NCI-H2227 (cell line): ENCODE results near the gene KRT80.

Experiments used
- DNase-seq: peaks from one replicate; lab custom pipeline; 2025; ENCODE audit not compliant: unreplicated experiment; lab: John Stamatoyannopoulos, UW

The KRT80 gene

DNA sequence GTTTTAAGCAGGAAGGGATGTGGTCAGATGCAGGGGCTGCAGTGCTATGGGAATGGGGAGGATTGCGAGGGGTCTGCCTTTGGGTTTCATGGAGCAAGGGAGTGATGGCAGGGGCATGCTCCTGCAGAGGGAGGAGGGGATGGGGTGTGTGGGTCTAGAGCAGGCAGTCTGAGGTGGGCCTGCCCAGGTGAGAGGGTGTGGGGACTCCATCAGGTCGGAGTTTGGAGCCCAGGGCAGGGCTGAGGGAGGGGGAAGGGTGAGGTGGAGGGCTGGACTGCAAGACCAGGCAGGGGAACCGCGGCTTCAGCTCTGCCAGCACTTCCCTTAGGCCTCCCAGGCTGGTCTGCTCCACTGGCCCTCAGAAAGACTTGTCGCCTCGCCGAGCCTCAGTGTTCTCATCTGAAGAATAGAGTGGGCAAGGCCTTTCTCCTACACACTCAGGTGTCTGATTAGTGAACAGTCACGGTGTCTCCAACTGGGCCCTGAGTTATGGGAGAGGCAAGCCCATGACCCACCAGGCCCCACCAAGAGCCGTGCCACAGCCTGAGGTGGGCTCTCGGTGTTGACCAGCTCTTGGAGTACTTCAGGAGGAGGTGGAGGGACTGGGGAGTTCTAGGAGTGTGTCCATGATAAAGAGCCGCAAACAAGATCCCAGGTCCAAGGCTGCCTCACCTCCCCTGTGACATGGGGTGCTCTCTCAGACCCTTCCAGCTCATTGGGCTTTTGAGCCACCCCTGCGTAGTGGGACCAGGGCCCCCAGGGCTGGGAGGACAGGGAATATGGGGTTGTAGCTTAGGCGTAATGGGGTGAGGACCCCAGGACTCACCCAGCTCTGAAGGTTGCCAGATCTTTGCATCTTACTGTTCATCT, 20.1 kb upstream of the KRT80 start:
- DNase-seq: no peak

DNA sequence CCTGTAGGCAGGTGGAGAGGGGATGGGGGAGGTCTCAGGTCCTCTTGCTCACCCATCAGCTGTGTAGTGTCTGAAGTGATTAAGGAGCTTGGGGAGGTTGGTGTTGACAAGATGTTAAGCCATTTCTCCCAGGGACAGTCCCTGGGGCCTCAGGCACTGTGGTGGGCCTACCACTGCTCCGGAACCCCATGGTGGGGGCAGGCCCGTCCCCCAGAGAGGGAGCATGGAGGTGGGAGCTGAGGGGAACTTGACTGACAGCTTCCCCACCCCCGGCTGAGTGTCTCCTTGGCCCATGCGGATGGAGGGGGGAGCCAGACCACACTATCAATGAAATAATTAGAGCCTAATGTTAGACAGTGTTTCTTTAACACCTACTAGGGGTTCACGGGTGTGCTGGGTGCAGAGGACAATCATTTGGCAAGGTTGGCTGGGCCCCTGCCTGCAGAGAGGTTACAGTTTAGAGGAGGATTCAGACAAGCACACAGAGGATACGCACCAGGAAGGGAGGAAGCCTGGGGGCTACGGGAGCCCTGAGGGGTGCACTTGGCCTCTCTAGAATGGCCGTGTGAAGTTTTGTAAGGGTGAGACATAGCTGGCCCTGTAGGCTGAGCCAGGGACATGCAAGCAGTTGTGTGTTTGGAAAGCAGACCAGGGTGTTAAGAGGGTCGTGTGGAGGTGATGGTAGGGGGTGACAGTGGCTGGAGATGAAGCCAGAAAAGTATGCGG, 19.3 kb upstream of the KRT80 start:
- DNase-seq: no peak

DNA sequence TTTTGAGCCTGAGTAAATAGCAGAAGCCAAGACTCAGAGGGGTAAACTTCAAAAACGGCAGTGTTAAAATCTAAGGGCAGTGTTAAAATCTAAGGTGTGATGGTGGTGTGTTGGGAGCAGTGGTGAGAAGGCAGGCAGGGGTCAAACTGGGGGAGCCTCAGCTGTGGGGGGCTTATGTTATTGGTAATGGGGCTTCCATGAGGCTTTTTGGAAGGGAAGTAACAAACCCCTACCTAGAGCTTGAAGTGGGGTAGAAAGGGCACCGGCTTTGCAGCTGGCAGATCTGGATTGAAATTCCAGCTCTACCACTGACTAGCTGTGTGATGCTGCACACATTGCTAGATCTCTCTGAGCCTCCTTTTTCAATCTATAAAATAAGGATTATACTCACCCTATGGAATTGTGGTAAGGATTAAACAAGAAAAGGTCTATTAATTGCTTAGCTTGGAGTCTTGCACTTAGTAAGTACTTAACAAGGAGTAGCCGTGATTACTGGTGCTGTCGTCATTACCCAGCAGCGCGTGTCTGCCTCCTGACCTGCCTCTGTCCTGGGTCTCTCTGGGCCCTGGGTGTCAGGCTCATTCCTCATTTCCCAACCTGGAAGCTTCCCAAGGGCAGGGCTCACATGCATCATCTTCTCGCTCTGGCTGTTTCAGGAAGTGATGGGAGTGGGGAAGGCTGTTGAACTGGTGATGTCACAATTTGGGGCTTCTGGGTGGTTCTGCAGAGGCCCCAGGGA, 18.5 kb upstream of the KRT80 start:
- no peak for DNase-seq

DNA sequence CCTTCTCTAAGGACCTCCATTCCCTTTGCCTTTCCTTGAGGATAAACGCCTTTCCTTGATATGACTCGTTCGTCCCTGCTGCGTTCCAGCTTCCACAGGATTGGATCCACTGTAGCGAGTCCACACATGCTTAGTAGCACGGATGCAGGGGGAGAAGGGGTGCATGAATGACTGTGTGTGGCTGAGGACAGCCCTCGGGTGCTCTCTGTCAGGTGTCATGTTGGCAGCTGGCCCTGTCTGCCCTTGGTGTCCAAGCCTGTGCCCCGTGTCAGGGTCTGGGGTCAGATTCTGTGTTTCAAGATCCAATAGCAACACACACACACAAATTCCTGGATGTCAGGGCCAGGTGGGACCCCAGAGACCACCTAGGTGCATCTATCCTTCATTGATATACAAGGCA, 17.5 kb upstream of the KRT80 start:
- no peak for DNase-seq

DNA sequence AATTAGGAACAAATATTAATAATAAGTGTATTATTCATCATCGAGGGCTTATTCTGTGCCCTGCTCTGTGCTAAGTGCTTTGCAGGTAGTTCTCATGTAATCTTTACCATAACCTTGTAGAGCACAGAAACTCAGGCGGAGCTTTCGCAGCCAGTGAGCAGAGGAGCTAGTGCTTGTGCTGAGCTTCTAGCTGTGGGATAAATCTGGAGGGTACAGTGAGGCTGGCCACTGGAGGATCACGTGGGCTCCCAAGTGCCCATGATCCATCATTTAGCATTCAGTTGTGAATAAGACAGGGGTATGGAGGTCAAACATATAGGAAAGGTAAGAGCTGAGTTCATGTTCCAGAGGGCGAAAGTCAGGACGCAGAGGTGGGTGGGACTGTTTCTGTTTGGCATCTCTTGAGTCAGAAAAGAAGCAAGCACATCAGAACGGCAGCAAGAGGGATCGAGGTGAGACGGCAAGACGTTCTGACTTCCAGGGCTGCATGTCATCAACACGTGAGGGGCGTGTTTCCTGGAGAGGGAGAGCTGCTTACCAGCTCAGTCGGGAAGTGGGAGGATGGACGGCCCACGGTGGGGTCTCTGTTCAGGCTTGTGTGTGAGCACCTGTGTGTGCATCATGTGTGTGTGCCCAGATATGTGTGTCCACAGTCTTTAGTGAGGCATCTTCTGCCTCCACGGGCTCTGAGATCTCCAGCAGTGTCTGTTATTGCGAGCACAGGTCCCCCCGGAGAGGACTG, 16.8 kb upstream of the KRT80 start:
- no peak for DNase-seq

DNA sequence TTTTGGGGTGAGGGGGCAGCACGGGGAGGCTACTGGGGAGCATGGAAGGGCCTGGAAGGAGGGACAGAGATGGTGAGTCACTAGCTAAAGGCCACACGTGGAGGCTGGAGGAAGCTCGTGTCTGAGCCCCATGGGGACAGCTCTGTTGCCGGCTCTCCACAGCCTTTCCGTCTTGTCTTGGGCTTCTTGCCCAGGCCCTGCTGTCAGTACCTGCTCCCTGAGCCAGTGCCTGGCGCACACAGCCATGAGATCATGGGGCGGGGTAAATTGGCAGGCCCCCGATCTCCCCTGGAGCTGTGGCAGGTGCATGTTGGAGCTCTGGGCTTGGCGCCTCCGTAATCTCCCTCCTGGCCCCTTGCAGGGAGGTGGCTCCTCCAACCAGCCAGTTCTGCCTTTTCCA, 16.1 kb upstream of the KRT80 start:
- DNase-seq: no peak

DNA sequence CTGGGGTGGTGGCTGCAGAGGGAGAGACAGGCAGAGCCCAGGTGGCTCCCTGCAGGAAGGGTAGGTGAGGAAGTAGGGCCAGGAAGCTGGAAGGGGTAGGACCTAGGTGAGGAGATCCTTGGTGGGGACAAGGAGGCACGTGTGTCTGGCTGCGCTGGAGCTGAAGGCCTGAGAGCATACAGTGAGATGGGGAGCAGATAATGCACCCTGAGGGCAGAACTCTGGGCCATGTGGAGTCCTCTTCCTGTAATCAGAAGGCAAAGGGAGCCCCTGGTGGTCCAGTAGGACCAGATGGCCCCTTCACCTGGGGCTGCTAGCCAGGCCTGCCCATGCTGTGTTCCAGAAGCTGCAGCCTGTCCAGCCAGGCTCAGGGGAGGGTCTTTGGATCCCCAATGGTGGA, 15.3 kb upstream of the KRT80 start:
- DNase-seq: no peak

DNA sequence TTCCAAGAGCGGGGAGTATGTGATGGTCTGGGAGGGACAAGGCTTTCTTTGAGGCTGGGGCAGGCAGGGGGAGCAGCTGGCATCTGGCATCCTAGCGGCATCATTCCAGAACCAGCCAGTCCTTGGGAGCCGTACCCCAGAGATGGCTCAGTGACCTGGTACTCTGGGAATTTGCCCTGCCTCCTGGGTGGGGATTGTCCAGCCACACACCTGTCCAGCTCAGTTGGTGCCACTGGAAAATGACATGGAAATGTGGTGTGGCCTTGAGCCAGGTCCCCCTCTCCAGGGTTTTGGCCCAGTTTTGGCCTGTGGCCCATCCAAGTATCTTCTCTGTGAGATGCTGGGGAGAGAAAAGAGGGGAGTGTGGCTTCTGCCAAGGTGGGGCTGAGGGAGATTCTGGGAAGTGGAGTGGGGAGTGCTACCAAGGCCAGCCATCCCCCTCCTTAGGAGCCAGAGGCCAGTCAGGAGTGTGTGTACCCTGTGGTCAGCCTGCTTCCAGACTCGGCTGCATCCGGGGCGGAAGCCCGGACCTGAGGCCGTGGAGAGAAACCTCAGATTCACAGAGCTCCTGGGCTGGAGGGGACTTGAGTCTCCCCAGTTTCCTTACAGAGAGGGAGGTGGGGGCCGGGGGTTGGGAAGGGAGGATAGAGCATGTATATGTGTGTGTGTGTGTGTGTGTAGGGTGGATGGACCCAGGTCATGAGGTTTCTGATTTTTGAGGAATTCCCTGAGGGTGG, 14.7 kb upstream of the KRT80 start:
- DNase-seq: no peak

DNA sequence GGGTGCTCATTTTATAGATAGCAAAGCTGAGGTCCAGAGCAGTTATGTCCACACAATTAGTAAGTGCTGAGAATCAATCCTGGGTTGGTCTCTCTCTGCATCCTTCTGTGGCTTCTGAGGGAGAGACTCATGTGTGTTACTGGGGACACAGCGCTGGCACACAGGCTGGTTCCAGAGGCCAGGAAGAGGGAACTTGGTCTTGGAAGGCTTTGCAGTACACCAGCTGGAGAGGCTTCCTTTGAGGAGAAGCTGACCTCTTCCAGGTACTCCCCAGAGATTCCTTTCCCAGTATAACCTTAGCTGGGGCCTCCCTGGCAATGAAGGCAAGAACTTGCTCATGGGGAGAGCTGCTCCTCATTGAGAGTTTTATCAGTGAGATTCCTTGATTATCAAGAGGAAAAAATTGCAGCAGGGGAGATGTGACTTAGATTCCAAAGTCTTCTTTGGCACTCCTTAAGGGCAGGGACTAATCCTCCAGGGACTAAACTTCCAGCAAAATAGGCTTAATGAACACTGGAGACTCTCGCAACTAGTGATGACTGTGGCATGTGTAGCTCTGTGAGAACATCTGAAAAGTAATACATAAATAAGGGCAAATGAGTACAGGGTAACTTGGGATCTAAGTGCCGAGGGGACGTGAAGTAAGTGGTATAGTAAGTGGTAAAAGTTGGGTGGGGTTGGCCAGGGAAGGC, 13.9 kb upstream of the KRT80 start:
- no peak for DNase-seq

DNA sequence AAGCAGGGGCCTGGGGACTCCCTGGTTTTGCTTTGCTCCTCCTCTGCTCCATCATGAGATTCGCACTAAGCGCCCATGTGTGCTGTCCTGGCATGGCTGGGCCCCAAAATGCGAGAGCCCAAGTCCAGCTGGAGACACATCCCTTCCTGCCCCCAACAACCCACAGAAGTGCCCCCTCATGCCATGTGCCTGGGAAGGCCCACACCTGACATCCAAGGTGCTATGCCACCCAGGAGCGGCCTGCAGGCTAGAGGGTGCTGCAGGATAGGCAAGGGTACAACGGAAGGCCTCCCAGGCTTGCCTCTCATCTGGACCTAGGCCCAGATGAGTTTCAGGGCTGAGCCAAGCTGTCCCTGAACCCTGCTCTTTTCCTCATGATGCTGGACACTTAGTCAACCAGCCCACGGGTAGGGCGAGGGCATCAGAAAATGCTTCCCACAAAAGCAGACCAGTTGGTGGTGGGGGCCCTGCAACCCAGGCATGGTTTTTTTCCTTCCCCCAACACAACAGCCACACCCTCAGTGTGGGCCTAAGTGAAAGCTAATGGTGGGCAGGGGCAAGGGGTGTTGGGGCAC, 13.2 kb upstream of the KRT80 start:
- DNase-seq: no peak

DNA sequence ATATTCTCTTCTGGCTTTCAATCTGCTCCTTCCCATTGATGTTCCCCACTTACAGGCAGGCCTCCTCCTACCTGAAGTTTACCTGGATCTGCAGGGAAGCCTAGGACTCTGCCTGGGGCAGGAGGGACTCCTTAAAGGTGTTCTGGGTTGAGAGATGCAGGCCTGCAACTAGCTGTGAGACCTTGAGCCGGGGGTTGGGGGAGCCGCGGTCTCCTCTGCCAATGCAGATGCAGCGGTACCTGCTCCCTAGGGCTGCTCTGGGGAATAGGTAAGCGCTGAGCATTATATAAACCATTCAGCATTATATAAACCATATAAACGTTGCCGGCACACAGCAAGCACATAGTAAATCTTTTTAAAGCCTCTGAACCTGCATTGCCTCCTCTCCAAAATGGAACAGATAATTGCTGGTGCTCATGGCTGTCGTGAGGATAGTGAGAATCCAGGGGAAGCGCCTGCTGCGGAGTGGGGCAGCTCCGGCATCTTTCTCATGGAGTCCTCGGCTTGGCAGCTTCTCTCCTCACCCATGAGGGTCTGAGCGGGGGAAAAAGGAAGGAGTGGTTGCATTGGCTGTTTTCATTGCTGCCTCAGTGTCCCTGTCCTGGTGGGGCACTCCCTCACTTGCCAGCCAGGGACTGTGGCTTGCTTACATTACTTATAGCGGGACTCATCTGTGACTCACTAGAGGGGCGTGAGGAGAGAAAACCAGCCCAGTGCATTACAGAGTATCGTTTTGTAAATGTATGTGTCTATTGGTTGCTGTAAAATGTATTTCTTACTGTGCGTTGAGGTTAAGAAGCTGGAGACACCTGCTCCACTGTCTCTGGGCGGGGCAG, 12.5 kb upstream of the KRT80 start:
- no peak for DNase-seq

DNA sequence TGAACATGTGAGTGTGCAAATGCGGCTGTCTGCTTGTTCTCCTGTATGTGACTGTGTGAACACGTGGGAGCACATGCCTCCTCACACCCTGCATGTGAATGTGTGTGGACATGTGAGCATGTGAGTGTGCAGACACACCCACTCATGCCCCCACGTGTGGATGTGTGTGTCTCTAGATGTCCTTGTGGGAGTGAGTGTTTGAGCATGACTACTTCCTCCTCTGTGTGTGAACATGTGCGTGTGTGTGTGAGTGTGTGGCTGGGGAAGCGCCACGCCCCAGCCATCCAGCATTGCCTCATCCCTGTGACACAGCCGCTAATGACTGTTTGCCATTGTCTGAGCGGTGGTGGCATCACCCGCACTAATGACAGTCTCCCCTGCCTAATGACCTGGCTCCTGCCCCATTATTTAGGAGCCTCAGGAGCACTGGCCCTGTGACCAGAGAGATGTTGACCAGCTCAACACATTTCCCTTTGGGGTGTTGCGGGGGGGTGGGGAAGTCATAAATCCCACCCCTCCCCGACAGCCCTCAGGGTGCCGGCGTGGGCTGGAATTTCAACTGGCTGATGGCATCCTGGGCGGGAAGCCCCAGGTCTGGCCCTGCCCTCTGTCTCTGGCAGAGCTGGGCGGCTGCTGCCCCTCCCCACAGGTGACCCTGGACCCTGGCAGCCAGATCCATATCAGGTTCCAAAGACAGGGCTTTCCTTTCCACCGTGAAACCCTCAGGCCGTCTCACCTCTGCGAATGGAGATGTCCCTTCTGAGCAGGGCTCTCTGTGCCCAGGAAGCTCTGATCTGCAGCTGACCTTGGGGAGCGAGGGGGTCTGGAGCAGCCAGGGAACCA, 11.5 kb upstream of the KRT80 start:
- peak; percentile 69 for DNase-seq

DNA sequence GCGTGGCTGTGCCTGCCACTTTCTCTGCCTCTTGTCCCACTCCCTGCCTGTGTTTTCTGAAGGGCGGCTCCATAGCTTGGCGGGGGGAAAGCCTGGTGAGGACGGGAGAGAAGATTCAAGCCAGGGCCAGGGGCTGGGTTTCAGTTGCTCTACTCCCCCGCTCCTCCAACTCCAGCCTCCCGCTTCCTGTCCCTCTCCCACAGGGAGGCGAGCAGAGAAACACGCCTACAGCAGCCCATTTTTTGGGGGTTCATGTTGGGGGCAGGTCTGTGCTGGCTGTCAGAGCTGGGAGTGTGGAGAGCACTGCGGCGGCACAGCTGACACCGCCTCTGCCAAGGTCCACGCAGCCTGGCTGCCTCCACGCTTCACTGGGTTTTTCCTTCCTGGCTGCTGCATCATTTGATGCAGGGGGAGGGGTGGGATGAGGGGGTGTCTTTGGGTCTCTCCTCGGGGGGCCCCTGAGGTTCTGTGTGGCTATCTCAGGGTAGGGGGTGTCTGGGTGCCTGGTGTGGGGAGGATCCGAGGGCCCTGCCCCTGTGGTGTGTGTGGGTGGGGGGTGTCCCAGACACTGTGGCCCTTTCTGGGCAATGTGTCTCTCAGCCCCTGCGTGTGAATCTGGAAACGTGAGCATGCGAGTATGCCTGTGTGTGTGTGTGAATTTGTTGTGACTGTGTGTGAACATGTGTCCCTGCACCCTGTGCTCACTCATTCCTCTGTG, 10.7 kb upstream of the KRT80 start:
- no peak for DNase-seq

DNA sequence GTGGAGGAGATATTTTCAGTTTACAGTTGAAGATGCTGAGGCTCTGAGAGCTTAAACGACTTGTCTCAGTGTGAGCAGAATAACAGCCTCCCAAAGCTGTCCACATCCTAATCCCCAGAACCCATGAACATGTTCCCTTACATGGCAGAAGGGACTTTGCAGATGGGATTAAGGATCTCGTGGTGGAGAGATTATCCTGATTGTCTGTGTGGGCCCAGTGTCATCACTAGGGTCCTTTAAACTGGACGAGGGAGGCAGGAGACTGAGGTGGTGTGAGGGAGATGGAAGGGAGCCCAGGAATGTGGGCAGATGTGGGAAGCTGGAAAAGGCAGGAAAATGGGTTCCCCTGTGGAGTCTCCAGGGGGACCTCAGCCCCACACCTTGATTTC, 9.6 kb upstream of the KRT80 start:
- DNase-seq: no peak

DNA sequence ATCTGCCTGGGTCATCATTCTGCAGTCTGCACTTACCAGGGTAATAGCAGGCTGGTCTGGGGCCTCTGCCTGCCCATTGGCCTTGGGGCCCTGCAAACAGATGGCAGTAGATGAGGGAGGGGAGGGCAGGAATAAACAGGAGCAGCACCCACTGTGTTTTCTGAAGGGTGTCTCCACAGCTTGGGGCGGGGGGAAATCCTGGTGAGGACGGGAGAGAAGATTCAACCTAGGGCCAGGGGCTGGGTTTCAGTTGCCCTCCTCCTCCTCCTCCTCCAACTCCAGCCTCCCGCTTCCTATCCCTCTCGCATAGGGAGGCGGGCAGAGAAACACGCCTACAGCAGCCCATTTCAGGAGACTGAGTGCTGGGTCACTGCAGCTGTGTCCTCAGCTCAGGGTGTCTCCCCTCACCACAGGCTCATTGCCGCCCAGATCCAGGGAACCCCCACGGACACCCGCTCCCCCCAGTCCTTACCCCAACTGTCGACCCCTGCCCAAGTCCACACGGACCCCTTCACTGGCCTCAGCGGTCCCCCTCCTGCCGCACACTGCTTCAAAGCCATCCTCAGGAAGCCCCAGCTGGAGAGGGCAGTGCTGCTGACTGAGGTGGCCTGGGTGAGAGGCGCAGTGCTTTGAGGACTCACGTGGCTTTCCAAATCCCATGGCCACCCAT, 9.1 kb upstream of the KRT80 start:
- DNase-seq: no peak

DNA sequence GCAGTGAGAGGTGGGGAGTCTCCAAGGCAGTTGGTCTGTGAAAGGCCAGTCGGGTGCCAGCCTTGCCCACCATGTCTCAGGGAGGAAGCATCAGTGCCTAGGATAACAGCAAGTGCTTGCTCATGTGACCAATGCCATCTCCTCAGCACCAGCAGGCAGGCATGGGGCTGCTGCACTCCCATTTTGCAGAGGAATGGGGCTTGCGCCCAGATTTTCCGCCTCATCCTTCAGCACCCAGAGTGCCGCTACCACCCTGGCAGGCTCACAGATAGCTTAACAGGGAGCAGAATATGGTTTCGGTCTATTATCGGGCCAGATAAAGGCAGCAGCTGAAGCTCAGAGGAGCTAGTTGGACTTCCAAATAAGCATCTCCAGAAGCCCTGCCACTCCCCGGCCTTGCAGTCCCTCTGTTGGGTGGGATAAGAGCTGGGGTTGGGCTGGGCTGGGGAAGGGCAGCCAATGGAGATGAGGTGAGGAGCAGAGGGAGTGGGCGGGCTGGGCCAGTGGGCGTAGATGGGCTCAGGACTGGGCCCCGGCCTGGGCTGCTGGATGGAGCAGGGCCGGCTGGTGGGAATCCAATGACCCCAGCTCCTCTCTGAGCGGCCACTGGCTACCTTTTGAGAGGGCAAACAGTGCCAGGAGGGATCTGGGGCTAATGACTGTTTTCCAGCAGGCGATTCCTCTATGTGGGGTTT, 8.4 kb upstream of the KRT80 start:
- no peak for DNase-seq
